ENCODE measurements around the gene CACNA2D1. TPM values are rescaled to one million over a fixed set of nuclear protein-coding genes. Genes with fewer than 3 reads are reported as not detected.
"Not testable (repeated sequence)": the region's sequence is repeated elsewhere in the genome, so short reads cannot be mapped to it uniquely, and the experiment has no call there.

CACNA2D1 gene
- total and polyA plus RNA-seq, 8 donors, result 10.7 to 20.8 (median 16.6) TPM

GRCh38 chr7:82019551-82020475 lies 423.8 kb downstream of the CACNA2D1 start:
- Histone ChIP-seq H3K9me3 (no peaks in the 10 kb centered on the region), H3K27ac (no peak overlapping the region), H3K27me3 (no peaks in the 10 kb centered on the region), H3K4me1 (no peaks in the 10 kb centered on the region), H3K36me3 (no peaks in the 10 kb centered on the region), H3K4me3 (no peak overlapping the region)
- intact Hi-C loops (cut with DNase I), result loop anchor here in 1 of 2 donors (5.0 kb wide), 1 partner anchor 518 kb away; no protein-coding TSS in a partner anchor
- DNase-seq (no peak), ATAC-seq (no peak)
- TF ChIP-seq CTCF (IDR thresholded peaks at IDR 0.05), result no peak

- ATAC-seq (no peak), DNase-seq (no peak)
- Histone ChIP-seq H3K36me3 (no peaks in the 10 kb centered on the region), H3K4me3 (no peak overlapping the region), H3K4me1 (no peaks in the 10 kb centered on the region), H3K27ac (no peak overlapping the region), H3K27me3 (no peaks in the 10 kb centered on the region), H3K9me3 (no peaks in the 10 kb centered on the region)
- intact Hi-C loops (cut with DNase I), result loop anchor here in 1 of 2 donors (5.0 kb wide), 1 partner anchor 516 kb away; no protein-coding TSS in a partner anchor
- TF ChIP-seq CTCF (IDR thresholded peaks at IDR 0.05), result no peak
These were observed 425.4 kb downstream of the CACNA2D1 start for GRCh38 chr7:82018226-82018625.

- TF ChIP-seq CTCF (IDR thresholded peaks at IDR 0.05), result peak; percentile 14 to 44
- H3K9me3 ChIP-seq, result no peaks in the 10 kb centered on the region
- no peaks in the 10 kb centered on the region for H3K27me3 ChIP-seq
- ATAC-seq, result peak; percentile 43
- no peak overlapping the region for H3K4me3 ChIP-seq
- H3K36me3 ChIP-seq, result no peaks in the 10 kb centered on the region
- H3K4me1 ChIP-seq, result no peaks in the 10 kb centered on the region
- H3K27ac ChIP-seq, result no peak overlapping the region
- peak in 1 of 4 donors; percentile 49 for DNase-seq
- intact Hi-C loops (cut with DNase I), result loop anchor here in 1 of 2 donors (5.0 kb wide), 1 partner anchor 515 kb away; no protein-coding TSS in a partner anchor
These were observed 426.1 kb downstream of the CACNA2D1 start for GRCh38 chr7:82017334-82017943.

GRCh38 chr7:82015751-82016150 lies 427.8 kb downstream of the CACNA2D1 start:
- intact Hi-C loops (cut with DNase I), result loop anchor here in 1 of 2 donors (5.0 kb wide), 1 partner anchor 513 kb away; no protein-coding TSS in a partner anchor
- no peak for ATAC-seq

GRCh38 chr7:82014574-82014973 lies 429.0 kb downstream of the CACNA2D1 start:
- H3K36me3 ChIP-seq; H3K27ac ChIP-seq; H3K4me3 ChIP-seq; H3K4me1 ChIP-seq; H3K9me3 ChIP-seq; intact Hi-C loops (cut with DNase I); H3K27me3 ChIP-seq; DNase-seq; ATAC-seq: not testable (repeated sequence)

More at GRCh38 chr7:82015751-82016150, 427.8 kb downstream of the CACNA2D1 start:
- no peak overlapping the region for H3K27ac ChIP-seq
- H3K9me3 ChIP-seq, result no peaks in the 10 kb centered on the region
- H3K36me3 ChIP-seq, result no peaks in the 10 kb centered on the region
- no peak for DNase-seq
- no peaks in the 10 kb centered on the region for H3K27me3 ChIP-seq
- no peak overlapping the region for H3K4me3 ChIP-seq
- no peaks in the 10 kb centered on the region for H3K4me1 ChIP-seq
- no peak for TF ChIP-seq CTCF (IDR thresholded peaks at IDR 0.05)
